ENCODE measurements around the gene NRXN2. TPM values are rescaled to one million over a fixed set of nuclear protein-coding genes. Genes with fewer than 3 reads are reported as not detected.

Gene NRXN2
- total RNA-seq: not detected in 2 replicates

GRCh38 chr11:64723117-64723906 lies at the start of gene NRXN2:
Gene NRXN2 (minus strand): TSS chr11:64723197. CDS start chr11:64713699, 9,498 bp downstream.

GRCh38 chr11:64759722-64760719 lies 37.0 kb upstream of the NRXN2 start, which contains the start of gene PYGM:
Gene PYGM (minus strand): TSS chr11:64759974. CDS start chr11:64759898, 76 bp downstream.

GRCh38 chr11:64743591-64744543 lies 20.9 kb upstream of the NRXN2 start, which contains the start of gene RASGRP2:
Gene RASGRP2 (minus strand): TSS chr11:64744142. CDS start chr11:64742866, 1,276 bp downstream.

GRCh38 chr11:64590763-64591221 lies 132.2 kb downstream of the NRXN2 start, which contains the start of gene SLC22A12:
Gene SLC22A12 (plus strand): TSS chr11:64591220. CDS start chr11:64591557, 337 bp downstream.

Other genes starting within 250 kb of the NRXN2 start
- gene SLC22A11, start 167.3 kb downstream of the NRXN2 start, total RNA-seq: not detected in 2 replicates
- gene SLC22A12, start 132.0 kb downstream of the NRXN2 start, total RNA-seq: not detected in 2 replicates
- gene RASGRP2, start 20.9 kb upstream of the NRXN2 start, total RNA-seq: 3.0 and 3.4 TPM in 2 replicates
- gene PYGM, start 36.8 kb upstream of the NRXN2 start, total RNA-seq: 0.11 and 0.26 TPM in 2 replicates
- gene SF1, start 55.3 kb upstream of the NRXN2 start, total RNA-seq: 54.5 and 89.6 TPM in 2 replicates
- 47.9 and 67.0 TPM in 2 replicates for gene MAP4K2, start 80.0 kb upstream of the NRXN2 start, total RNA-seq
- 10.8 and 14.8 TPM in 2 replicates for gene MEN1, start 87.4 kb upstream of the NRXN2 start, total RNA-seq
- 0.34 and 0.43 TPM in 2 replicates for gene CDC42BPG, start 121.5 kb upstream of the NRXN2 start, total RNA-seq
- gene EHD1, start 155.4 kb upstream of the NRXN2 start, total RNA-seq: 19.3 and 24.4 TPM in 2 replicates
- 8.8 and 13.9 TPM in 2 replicates for gene ATG2A, start 194.0 kb upstream of the NRXN2 start, total RNA-seq
- 5.0 and 9.2 TPM in 2 replicates for gene PPP2R5B, start 201.5 kb upstream of the NRXN2 start, total RNA-seq
- not detected in 2 replicates for gene GPHA2, start 212.7 kb upstream of the NRXN2 start, total RNA-seq
- not detected in 2 replicates for gene MAJIN, start 248.9 kb upstream of the NRXN2 start, total RNA-seq

Data from dermis lymphatic vessel endothelial cell (primary cell).